ACHN (cell line): ENCODE data around the gene WDR55.
A peak's percentile ranks its signal among the peaks of the same experiment; 100 is the strongest.
"Not testable (repeated sequence)": the region's sequence is repeated elsewhere in the genome, so short reads cannot be mapped to it uniquely, and the experiment has no call there.

Experiments used
- DNase-seq: peaks from one replicate; pipeline ENCODE4 v3.0.0-alpha.2; 2015
- in situ Hi-C: cut with HindIII; loops from 2 replicates; pipeline ENCODE4 v1.10.0; 2017; ENCODE audit warnings: low sequenced_read_pairs, low pct_ligation_motif_present, low pct_unique_long_range_greater_than_20kb

WDR55 gene

GRCh38 chr5:140641716-140642115, 23.0 kb upstream of the WDR55 start:
- no peak for DNase-seq
- in situ Hi-C loops, result no loop called here

- no peak for DNase-seq
- in situ Hi-C loops, result no loop called here
Measured at GRCh38 chr5:140642718-140643117, 22.0 kb upstream of the WDR55 start.

- DNase-seq, result no peak
- in situ Hi-C loops, result no loop called here
Measured at GRCh38 chr5:140647042-140647419, 17.7 kb upstream of the WDR55 start.

DNA sequence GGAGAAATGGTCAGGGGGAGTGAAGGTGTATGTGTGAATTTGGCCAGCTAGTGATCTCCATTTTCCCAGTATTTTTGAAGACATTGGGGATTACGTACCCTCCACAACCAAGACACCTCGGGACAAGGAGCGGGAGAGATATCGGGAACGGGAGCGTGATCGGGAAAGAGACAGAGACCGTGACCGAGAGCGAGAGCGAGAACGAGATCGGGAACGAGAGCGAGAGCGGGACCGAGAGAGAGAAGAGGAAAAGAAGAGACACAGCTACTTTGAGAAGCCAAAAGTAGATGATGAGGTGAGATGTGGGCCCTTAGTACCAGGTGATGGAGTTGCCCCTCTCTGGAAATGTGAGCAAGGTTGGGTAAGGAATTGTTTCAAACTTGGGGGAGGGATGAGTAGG, 5.8 kb upstream of the WDR55 start:
- in situ Hi-C loops, result no loop called here
- DNase-seq, result no peak

GRCh38 chr5:140660371-140660770, 4.3 kb upstream of the WDR55 start:
- in situ Hi-C loops, DNase-seq: not testable (repeated sequence)

DNA sequence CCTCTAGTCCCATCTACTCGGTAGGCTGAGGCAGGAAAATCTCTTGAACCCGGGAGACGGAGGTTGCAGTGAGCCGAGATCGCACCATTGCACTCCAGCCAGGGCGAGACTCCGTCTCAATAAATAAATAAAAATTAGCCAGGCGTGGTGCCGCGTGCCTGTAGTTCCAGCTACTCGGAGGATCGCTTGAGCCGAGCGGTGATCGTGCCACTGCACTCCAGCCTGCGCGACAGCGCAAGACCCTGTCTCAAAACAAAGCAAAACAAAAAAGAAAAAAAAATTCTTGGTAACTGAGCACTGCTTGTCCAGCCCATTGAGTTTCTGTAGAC, 710 bp upstream of the WDR55 start:
- in situ Hi-C loops, result no loop called here
- DNase-seq, result no peak

- in situ Hi-C loops, result not testable (repeated sequence)
Measured at GRCh38 chr5:140671035-140671434, 6.3 kb downstream of the WDR55 start.

DNA sequence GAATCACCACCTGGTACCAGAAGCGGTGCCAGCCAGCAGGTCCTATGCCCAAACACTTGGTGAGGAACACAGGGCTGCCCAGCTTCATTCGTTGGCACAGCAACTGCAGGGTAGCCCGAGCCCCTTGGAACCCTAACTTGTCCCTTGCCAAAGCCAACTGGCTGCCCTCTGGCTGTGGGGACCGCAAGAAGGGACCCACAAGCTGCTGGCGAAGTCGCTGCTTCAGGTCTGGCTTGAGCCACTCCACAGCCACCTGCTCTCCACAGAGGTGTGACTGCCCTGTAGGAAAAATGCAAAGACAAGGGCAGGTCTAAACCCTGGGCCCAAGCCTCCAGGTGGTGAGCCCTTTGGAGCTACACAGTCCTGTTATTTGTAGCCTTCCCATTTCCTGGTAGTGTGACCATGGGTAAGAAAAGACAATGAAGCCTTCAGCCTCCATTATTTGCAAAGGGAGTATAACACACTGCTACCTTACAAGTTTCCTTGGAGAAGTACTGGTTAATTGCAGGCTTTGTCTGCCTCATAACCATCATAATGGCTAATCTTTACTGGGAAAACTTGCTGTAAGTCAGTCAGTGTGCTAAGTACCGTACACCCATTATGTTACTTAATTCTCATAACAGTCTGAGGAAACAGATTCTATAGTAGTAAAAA, 6.9 kb downstream of the WDR55 start:
- DNase-seq, result no peak
- in situ Hi-C loops, result no loop called here

More at GRCh38 chr5:140671035-140671434, 6.3 kb downstream of the WDR55 start:
- DNase-seq, result not testable (repeated sequence)

GRCh38 chr5:140672455-140673186, 7.9 kb downstream of the WDR55 start:
- DNase-seq, result peak; percentile 28
- in situ Hi-C loops, result no loop called here

GRCh38 chr5:140673187-140673976, 8.7 kb downstream of the WDR55 start, which contains the start of gene DND1:
Gene DND1 (minus strand): TSS chr5:140673576. CDS start chr5:140673542, 34 bp downstream.
- DNase-seq, result no peak

DNA sequence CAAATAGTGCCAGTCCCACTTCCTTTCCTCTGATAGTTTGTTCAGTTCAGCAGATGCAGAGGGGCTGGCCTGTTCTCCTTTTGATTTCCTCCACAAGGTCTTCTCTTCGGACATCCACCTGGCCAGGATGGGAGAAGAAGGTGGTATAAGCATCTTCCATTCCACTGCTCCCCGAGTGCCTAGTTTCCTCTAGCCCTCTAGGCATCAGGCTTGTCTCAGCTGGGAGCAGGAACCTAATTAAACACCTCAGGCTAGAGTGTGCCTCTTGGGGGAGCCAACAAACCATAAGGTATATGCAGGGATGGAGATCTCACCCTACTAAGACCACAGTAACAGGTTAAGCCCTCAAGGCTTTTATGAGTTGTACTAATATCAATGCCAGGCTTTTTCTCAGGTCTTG, 9.5 kb downstream of the WDR55 start:
- no peak for DNase-seq
- in situ Hi-C loops, result no loop called here

More at GRCh38 chr5:140673187-140673976, 8.7 kb downstream of the WDR55 start, which contains the start of gene DND1:
- in situ Hi-C loops, result no loop called here

GRCh38 chr5:140674629-140675028, 9.9 kb downstream of the WDR55 start:
- in situ Hi-C loops, result no loop called here
- no peak for DNase-seq

DNA sequence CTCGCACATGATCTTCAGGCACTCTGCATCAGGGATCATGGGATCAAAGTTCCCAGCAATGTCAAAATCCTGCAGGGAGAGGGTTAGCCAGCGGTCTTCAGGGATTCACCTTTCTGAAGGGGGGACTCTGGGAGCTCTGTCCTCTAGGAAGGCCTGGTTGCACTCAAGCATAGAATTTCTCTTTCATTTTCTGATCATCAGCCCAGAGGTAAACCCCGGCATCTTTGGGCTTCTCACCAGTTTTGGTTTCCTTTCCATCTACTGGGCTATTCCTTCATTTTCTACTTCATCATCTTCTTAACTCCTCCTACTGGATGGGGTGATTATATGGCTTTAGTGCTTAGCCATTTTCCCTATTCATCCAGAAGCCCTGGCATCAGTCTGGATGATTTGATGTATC, 13.2 kb downstream of the WDR55 start:
- DNase-seq, result no peak
- in situ Hi-C loops, result no loop called here

DNA sequence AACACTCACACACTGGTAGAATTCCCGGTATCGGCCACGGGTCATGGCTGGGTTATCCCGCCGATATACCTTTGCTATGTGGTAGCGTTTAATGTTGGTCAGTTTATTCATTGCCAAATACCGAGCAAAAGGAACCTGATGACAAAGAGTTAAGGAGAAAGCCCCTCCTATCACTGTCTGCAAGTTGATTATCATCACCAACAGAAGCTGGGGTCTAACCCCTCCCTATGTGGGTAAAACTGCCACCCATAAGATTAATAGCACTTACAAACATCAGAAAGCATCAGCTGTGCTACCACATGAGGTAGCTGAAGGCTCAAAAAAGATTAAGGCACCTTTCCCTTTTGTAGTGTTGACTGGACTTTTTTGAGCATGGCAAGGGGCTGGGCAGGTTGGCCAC, 14.3 kb downstream of the WDR55 start:
- DNase-seq, result no peak

GRCh38 chr5:140690376-140690932, 25.8 kb downstream of the WDR55 start:
- in situ Hi-C loops, result no loop called here
- DNase-seq, result peak; percentile 3

More for the DNA sequence above, 14.3 kb downstream of the WDR55 start:
- in situ Hi-C loops, result no loop called here

DNA sequence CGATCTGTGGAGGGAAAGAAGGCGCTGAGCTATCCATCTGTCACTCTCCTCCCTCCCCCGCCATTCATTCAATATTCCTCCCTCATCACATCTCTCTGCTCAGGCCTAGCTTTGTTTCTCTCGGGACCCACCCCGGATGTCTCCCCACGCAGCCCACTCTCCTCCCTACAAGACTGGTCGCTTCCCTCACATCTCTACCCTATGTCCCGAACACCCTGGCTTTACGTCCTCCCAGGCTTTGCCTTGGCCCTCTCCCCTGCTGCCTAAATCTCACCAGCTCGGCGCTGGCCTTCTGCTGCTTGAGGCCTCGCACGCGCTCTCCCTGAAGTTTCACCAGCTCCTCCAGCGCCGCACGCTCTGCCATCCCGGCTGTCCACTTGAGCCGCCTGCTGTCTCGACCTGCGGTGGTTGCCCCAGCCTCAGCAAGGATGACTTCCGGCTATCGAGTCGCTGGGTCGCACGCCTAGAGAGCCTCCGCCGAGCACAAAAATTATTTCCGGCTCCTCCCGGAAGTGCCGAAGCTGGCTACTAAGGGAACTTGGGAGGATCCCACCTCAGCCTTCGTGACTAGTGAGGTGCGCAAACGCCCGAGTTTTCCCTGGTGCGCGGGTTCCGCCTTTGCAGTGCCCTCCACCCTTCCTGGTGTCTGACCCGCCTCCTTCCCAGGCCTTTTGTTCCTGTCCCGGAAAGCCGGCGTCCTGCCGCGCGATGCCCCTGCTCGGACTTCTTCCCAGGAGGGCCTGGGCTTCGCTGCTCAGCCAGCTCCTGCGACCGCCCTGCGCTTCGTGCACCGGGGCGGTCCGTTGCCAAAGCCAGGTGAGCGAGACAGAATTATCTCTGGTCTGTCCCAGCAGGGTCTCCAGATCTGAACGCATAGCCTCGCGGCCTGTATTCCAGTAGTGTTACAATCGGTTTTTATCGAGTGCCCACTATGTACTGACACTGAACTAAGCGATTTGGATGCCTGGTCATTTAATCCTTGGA, 26.5 kb downstream of the WDR55 start, which contains the start of the genes HARS1 and HARS2:
TSS of gene HARS1 (minus strand) at position 430 of the 984 bp plus-strand sequence. CDS start at position 364, 66 bp downstream.
TSS of gene HARS2 (plus strand) at position 515 of the 984 bp plus-strand sequence. CDS start at position 709, 194 bp downstream.
- in situ Hi-C loops, result no loop called here
- DNase-seq, result peak; percentile 95

- in situ Hi-C loops, result no loop called here
Measured at GRCh38 chr5:140694276-140694675, 29.6 kb downstream of the WDR55 start.

More at GRCh38 chr5:140694276-140694675, 29.6 kb downstream of the WDR55 start:
- no peak for DNase-seq
